ENCODE data around the gene MTNR1A.

DNA sequence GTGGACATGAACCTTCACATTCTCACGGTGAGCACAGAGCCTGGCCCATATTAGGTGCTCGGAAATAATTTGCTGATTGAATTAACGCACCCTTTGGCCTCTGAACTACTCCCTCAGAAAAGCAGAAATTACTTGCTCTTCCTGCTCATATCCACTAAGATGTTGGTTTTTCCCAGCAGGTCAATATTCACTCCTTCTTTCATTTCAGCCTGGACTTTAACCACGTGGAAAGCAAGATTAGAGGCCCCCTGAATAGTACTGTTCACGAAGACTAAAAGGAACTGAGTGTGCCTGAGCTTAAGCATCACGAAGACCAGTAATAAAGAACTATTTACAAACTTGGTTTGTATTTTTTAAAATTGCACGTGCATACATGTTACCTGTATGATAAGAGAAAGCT is 9.9 kb downstream of the MTNR1A start:
- TF ChIP-seq, protein P1, sequence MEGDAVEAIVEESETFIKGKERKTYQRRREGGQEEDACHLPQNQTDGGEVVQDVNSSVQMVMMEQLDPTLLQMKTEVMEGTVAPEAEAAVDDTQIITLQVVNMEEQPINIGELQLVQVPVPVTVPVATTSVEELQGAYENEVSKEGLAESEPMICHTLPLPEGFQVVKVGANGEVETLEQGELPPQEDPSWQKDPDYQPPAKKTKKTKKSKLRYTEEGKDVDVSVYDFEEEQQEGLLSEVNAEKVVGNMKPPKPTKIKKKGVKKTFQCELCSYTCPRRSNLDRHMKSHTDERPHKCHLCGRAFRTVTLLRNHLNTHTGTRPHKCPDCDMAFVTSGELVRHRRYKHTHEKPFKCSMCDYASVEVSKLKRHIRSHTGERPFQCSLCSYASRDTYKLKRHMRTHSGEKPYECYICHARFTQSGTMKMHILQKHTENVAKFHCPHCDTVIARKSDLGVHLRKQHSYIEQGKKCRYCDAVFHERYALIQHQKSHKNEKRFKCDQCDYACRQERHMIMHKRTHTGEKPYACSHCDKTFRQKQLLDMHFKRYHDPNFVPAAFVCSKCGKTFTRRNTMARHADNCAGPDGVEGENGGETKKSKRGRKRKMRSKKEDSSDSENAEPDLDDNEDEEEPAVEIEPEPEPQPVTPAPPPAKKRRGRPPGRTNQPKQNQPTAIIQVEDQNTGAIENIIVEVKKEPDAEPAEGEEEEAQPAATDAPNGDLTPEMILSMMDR (IDR thresholded peaks at IDR 0.05) = no peak
- TF ChIP-seq POLR2A (IDR thresholded peaks at IDR 0.05) = no peak

Measured in upper lobe of left lung (tissue), 4 donors.